ENCODE measurements around the gene MAPK6.
"Not testable (repeated sequence)": the region's sequence is repeated elsewhere in the genome, so short reads cannot be mapped to it uniquely, and the experiment has no call there.

MAPK6 gene

DNA sequence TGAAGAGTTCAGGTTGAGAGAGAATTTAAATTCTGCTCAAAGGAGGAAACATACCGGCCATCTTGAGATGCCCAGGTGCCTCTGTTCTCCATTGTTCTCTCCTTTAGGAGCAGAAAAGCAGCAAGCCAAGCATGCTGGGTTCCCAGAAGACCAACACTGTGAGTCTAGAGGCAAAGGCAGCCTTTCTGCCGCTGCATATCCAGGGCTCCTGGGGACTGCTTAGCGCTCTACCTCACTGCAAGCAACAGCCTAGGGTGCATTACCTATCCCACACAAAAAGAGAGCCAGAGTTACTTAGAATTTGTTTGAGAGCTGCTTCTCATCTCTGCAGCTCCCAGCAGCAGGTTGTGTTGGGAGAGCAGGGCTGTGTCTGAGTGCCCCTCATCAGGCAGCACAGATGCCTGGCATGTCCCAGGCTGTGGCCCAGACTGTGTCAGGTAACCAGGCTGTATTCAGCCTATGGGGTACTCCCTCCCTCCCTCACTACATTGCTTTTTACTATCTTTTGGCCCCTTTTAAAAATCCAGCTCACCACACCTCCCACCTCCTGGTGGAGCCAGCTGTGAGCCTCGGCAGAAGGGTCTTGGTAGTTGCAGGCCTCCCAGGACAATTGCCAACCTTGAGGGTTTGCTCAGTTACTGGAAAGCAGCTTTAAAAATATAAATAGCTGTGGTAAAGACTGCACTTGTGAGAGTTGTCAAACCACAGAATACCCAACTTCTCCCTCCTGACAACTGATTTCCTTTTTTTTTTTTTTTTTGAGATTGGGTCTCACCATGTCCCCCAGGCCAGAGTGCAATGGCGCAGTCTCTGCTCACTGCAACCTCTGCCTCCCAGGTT, 63.4 kb downstream of the MAPK6 start:
- peak; percentile 80 for DNase-seq (ENCODE audit: low read depth)
- TF ChIP-seq CTCF (IDR thresholded peaks at IDR 0.05; ENCODE audit: insufficient read depth, low read depth, low read length, missing control alignments) = no peak
- H3K4me3 ChIP-seq (ENCODE audit: low read depth, low read length) = peak overlapping the region; percentile 14

- DNase-seq (ENCODE audit: low read depth) = peak; percentile 29
- H3K4me3 ChIP-seq (ENCODE audit: low read depth, low read length) = not testable (repeated sequence)
These were observed 64.0 kb downstream of the MAPK6 start for GRCh38 chr15:52083037-52083359.

DNA sequence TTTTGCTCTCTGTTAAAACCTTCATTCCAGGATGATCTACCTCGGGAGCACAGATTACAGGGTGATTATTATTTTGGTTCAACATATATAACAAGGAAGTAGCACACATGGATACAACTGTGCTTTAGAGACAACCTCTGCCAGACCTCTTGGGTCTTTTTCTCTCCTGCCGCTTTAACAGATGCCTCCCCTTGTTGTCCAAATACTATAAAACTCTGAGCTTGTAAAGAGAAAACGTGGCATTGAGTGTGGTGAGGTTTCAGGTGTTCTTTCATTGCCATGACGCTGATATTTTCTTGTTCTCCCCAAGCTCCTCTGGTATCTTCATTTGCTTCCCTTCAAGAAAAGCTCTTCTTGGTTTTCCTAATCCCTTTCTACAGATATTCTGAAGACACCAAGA, 64.6 kb downstream of the MAPK6 start:
- DNase-seq (ENCODE audit: low read depth) = no peak
- no peak for TF ChIP-seq CTCF (IDR thresholded peaks at IDR 0.05; ENCODE audit: insufficient read depth, low read depth, low read length, missing control alignments)
- no peak overlapping the region for H3K4me3 ChIP-seq (ENCODE audit: low read depth, low read length)

DNA sequence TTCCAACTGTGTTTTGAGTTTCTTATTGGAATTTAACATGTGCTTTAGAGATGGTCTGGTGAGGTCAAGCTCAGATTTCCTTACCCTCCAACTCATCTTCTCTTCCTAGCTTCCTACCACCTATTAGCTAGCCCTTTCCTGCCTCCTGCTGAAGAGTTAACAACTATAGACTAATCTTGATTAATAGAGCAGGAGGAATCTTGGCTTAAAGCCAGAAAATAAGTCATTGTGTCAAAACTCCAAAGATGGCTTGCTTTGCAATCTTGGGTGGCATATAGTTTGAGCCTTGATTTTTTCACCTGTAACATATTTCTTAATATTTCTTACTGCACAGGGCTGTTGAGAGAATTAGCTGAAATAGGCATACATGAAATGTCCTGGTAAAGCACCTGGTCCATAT, 66.3 kb downstream of the MAPK6 start:
- H3K4me3 ChIP-seq (ENCODE audit: low read depth, low read length) = no peak overlapping the region
- no peak for TF ChIP-seq CTCF (IDR thresholded peaks at IDR 0.05; ENCODE audit: insufficient read depth, low read depth, low read length, missing control alignments)
- DNase-seq (ENCODE audit: low read depth) = no peak

DNA sequence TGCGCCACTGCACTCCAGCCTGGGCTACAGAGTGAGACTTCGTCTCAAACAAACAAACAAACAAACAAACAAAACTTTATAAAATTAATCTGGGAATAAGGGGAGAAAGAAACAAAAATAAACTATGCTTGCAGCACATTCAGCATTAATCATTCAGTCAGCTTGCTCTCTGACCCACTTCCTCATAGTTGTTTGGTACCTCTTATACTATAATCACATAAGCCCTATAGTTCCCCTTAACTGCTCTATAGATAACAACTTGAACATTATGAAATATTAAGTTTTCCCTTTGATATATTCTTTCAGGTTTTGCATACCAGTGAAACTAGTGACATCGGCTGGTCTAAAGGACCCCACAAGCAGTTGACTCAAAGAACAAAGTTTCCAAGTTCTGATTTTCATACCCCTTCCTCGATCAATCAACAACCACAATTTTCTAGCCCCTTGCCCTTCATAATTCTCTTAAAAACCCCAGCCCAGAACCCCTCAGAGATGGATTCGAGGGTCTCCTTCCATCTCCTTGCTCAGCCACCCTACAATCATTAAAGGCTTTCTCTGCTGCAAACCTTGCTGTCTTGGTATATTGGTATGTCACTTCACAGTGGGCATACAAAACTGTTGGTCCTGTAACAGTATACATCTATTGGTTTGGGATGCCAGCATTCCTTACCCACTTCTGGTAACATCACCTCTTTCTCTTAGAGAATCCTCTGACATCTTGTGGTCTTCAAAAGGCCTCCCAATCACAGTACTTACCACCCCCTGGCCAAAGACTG, 67.2 kb downstream of the MAPK6 start:
- TF ChIP-seq CTCF (IDR thresholded peaks at IDR 0.05; ENCODE audit: insufficient read depth, low read depth, low read length, missing control alignments) = no peak
- H3K4me3 ChIP-seq (ENCODE audit: low read depth, low read length) = no peak overlapping the region
- DNase-seq (ENCODE audit: low read depth) = no peak

DNA sequence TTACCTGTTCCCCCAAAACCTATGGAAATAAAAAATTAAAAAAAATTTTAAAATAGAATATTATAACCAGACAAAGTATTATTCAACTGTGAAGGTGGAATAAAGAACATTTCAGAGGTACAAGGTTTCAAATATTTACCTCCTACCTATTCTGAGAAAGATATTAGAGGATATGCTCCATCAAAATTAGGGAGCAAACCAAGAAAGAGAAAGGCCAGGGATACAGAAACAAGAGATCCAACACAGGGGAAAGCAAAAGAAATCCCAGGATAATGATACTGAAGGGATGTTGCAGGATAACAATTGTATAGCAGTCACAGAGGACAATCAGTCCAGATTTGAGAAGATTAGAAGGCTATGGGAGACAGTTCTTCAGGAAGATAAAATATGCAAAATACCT, 71.2 kb downstream of the MAPK6 start:
- H3K4me3 ChIP-seq (ENCODE audit: low read depth, low read length) = no peak overlapping the region
- no peak for TF ChIP-seq CTCF (IDR thresholded peaks at IDR 0.05; ENCODE audit: insufficient read depth, low read depth, low read length, missing control alignments)
- DNase-seq (ENCODE audit: low read depth) = no peak

- no peak overlapping the region for H3K4me3 ChIP-seq (ENCODE audit: low read depth, low read length)
- DNase-seq (ENCODE audit: low read depth) = no peak
- TF ChIP-seq CTCF (IDR thresholded peaks at IDR 0.05; ENCODE audit: insufficient read depth, low read depth, low read length, missing control alignments) = no peak
These were observed 74.1 kb downstream of the MAPK6 start for GRCh38 chr15:52093167-52093538.
